ENCODE measurements around the gene SRMS.
"Not testable (repeated sequence)": the region's sequence is repeated elsewhere in the genome, so short reads cannot be mapped to it uniquely, and the experiment has no call there.

The SRMS gene

GRCh38 chr20:63563225-63563935 is 15.8 kb upstream of the SRMS start:
- no peak for DNase-seq (ENCODE audit: extremely low read depth, low read depth)
- no peak for TF ChIP-seq CTCF (IDR thresholded peaks at IDR 0.05; ENCODE audit: low read depth, low read length, missing control alignments)
- H3K4me3 ChIP-seq (replicated peaks; ENCODE audit: low read depth, low read length) = no peak overlapping the region

GRCh38 chr20:63562461-63563224 is 15.1 kb upstream of the SRMS start:
- no peak for DNase-seq (ENCODE audit: extremely low read depth, low read depth)
- TF ChIP-seq CTCF (IDR thresholded peaks at IDR 0.05; ENCODE audit: low read depth, low read length, missing control alignments) = no peak
- H3K4me3 ChIP-seq (replicated peaks; ENCODE audit: low read depth, low read length) = no peak overlapping the region

GRCh38 chr20:63561624-63562396 is 14.3 kb upstream of the SRMS start:
- no peak overlapping the region for H3K4me3 ChIP-seq (replicated peaks; ENCODE audit: low read depth, low read length)
- TF ChIP-seq CTCF (IDR thresholded peaks at IDR 0.05; ENCODE audit: low read depth, low read length, missing control alignments) = no peak
- no peak for DNase-seq (ENCODE audit: extremely low read depth, low read depth)

- H3K4me3 ChIP-seq (replicated peaks; ENCODE audit: low read depth, low read length) = no peak overlapping the region
- DNase-seq (ENCODE audit: extremely low read depth, low read depth) = no peak
- no peak for TF ChIP-seq CTCF (IDR thresholded peaks at IDR 0.05; ENCODE audit: low read depth, low read length, missing control alignments)
Measured at GRCh38 chr20:63560856-63561609, 13.5 kb upstream of the SRMS start.

- no peak for DNase-seq (ENCODE audit: extremely low read depth, low read depth)
- H3K4me3 ChIP-seq (replicated peaks; ENCODE audit: low read depth, low read length) = no peak overlapping the region
- TF ChIP-seq CTCF (IDR thresholded peaks at IDR 0.05; ENCODE audit: low read depth, low read length, missing control alignments) = no peak
Measured at GRCh38 chr20:63560333-63560805, 12.8 kb upstream of the SRMS start.

- H3K4me3 ChIP-seq (replicated peaks; ENCODE audit: low read depth, low read length); DNase-seq (ENCODE audit: extremely low read depth, low read depth): not testable (repeated sequence)
Measured at GRCh38 chr20:63559485-63560332, 12.2 kb upstream of the SRMS start.

Data from HFF-Myc (cell line).